Measurements from ENCODE around the gene DOHH. TPM values are rescaled to one million over a fixed set of nuclear protein-coding genes. Genes with fewer than 3 reads are reported as not detected.
A peak's percentile ranks its signal among the peaks of the same experiment; 100 is the strongest.

Gene DOHH
- total RNA-seq, 1 experiment from 2014 or later = 24.9 TPM

DNA sequence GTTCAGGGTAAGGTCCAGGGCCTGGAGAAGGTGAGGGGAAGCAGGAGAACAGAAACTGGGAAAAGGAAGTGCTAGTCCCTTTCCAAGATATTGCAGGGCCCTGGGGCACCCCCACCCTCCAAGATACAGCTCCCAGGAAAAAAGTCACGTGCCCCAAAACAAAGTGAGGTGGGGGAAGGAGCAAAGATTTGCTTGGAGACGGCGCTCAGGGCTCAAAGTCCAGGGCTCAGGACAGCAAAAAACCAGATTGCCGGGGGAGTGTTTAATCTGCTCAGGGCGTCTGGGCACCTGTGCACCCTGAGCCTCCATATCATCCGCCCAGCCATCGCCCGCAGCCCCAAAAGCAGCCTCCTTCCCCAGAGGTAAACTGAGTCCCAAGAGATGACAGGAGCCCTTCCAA is 26.5 kb downstream of the DOHH start:
- Histone ChIP-seq H3K36me3 (ENCODE audit: control insufficient read depth, insufficient read depth, low read length) (no peaks in the 10 kb centered on the region), H3K9me3 (ENCODE audit: control insufficient read depth, insufficient read depth, low read depth, low read length) (no peaks in the 10 kb centered on the region), H3K4me3 (ENCODE audit: low read depth in 2 of 2, low read length in 2 of 2) (no peak overlapping the region), H3K27me3 (ENCODE audit: control insufficient read depth, insufficient read depth, low read length) (no peaks in the 10 kb centered on the region), H3K27ac (ENCODE audit: low read length) (no peak overlapping the region), H3K4me1 (ENCODE audit: control insufficient read depth, insufficient read depth, low read length) (no peaks in the 10 kb centered on the region)
- intact Hi-C loops (cut with micrococcal nuclease; ENCODE audit: unreplicated experiment) (no loop called here), in situ Hi-C loops (cut with HindIII; ENCODE audit: low pct_unique_long_range_greater_than_20kb, low sequenced_read_pairs) (no loop called here)
- BruUV-seq (replicated peaks) = no TSS peak
- ChIA-PET POLR2A (no interaction called here), CTCF (no interaction called here)
- TF ChIP-seq POLR2AphosphoS5 (IDR thresholded peaks at IDR 0.05; ENCODE audit: low read depth, low read length) (no peak), SIN3A (IDR thresholded peaks at IDR 0.05; ENCODE audit: borderline replicate concordance, insufficient read depth, low read depth, low read length) (no peak), TCF7L2 (IDR thresholded peaks at IDR 0.05; ENCODE audit: low read depth, low read length) (no peak)
- TF ChIP-seq, protein P1, sequence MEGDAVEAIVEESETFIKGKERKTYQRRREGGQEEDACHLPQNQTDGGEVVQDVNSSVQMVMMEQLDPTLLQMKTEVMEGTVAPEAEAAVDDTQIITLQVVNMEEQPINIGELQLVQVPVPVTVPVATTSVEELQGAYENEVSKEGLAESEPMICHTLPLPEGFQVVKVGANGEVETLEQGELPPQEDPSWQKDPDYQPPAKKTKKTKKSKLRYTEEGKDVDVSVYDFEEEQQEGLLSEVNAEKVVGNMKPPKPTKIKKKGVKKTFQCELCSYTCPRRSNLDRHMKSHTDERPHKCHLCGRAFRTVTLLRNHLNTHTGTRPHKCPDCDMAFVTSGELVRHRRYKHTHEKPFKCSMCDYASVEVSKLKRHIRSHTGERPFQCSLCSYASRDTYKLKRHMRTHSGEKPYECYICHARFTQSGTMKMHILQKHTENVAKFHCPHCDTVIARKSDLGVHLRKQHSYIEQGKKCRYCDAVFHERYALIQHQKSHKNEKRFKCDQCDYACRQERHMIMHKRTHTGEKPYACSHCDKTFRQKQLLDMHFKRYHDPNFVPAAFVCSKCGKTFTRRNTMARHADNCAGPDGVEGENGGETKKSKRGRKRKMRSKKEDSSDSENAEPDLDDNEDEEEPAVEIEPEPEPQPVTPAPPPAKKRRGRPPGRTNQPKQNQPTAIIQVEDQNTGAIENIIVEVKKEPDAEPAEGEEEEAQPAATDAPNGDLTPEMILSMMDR (IDR thresholded peaks at IDR 0.05) = no peak
- TF ChIP-seq, protein P2, sequence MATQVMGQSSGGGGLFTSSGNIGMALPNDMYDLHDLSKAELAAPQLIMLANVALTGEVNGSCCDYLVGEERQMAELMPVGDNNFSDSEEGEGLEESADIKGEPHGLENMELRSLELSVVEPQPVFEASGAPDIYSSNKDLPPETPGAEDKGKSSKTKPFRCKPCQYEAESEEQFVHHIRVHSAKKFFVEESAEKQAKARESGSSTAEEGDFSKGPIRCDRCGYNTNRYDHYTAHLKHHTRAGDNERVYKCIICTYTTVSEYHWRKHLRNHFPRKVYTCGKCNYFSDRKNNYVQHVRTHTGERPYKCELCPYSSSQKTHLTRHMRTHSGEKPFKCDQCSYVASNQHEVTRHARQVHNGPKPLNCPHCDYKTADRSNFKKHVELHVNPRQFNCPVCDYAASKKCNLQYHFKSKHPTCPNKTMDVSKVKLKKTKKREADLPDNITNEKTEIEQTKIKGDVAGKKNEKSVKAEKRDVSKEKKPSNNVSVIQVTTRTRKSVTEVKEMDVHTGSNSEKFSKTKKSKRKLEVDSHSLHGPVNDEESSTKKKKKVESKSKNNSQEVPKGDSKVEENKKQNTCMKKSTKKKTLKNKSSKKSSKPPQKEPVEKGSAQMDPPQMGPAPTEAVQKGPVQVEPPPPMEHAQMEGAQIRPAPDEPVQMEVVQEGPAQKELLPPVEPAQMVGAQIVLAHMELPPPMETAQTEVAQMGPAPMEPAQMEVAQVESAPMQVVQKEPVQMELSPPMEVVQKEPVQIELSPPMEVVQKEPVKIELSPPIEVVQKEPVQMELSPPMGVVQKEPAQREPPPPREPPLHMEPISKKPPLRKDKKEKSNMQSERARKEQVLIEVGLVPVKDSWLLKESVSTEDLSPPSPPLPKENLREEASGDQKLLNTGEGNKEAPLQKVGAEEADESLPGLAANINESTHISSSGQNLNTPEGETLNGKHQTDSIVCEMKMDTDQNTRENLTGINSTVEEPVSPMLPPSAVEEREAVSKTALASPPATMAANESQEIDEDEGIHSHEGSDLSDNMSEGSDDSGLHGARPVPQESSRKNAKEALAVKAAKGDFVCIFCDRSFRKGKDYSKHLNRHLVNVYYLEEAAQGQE (IDR thresholded peaks at IDR 0.05; ENCODE audit: insufficient read depth in 1 of 2, low read depth in 2 of 2, low read length in 1 of 2) = no peak
- no peak for ATAC-seq
- DNase-seq (ENCODE audit: low read depth, low spot score) = no peak

DNA sequence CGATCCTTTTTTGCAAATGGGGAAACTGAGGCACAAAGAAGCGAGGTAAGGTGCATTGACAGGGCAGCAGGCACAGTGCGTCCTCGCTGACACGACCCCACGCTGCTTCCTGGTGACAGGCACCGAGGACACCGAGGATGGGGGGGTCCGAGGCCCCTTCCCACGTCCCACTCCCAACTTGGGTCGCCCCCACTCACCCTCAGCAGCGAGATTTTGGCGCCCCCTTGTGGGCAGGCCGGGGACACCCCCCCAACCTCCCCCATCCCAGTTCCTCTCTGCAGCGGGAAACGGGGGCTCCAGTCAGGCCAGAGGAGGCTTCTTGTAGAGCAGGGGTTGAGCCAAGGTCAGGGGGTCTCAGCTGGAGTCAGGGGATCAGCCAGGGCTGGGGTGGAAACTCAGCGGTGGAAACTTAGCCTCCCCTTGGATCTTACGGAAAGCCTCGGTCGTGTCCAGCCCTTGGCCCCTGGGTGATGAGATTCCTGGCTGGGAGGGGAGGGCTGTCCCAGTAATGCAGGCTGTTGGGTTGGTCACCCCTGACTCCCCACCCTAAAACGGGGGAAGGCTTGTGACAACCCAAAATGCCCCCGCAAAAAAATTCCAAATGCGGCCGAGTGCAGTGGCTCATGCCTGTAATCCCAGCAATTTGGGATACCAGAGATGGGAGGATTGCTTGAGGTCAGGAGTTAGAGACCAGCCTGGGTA is 28.4 kb downstream of the DOHH start:
- BruUV-seq (replicated peaks) = no TSS peak
- H3K9me3 ChIP-seq (ENCODE audit: control insufficient read depth, insufficient read depth, low read depth, low read length) = no peaks in the 10 kb centered on the region
- in situ Hi-C loops (cut with HindIII; ENCODE audit: low pct_unique_long_range_greater_than_20kb, low sequenced_read_pairs) (no loop called here), intact Hi-C loops (cut with micrococcal nuclease; ENCODE audit: unreplicated experiment) (loop anchor here (2.0 kb wide), 1 partner anchor 145 kb away; no protein-coding TSS in a partner anchor)
- no peak for DNase-seq (ENCODE audit: low read depth, low spot score)
- ATAC-seq = peak; percentile 40; the same call in 1 of the 2 replicates
- H3K4me1 ChIP-seq (ENCODE audit: control insufficient read depth, insufficient read depth, low read length) = no peaks in the 10 kb centered on the region
- no peak overlapping the region for H3K27ac ChIP-seq (ENCODE audit: low read length)
- POLR2A ChIA-PET = no interaction called here
- no peak overlapping the region for H3K4me3 ChIP-seq (ENCODE audit: low read depth in 2 of 2, low read length in 2 of 2)
- CTCF ChIA-PET = interaction anchor here (0.7 kb wide), 1 partner anchor 32 kb away, joined by 6 read pairs; no protein-coding TSS in a partner anchor
- H3K27me3 ChIP-seq (ENCODE audit: control insufficient read depth, insufficient read depth, low read length) = no peaks in the 10 kb centered on the region
- H3K36me3 ChIP-seq (ENCODE audit: control insufficient read depth, insufficient read depth, low read length) = no peaks in the 10 kb centered on the region
- TF ChIP-seq SIN3A (IDR thresholded peaks at IDR 0.05; ENCODE audit: borderline replicate concordance, insufficient read depth, low read depth, low read length) (no peak), TCF7L2 (IDR thresholded peaks at IDR 0.05; ENCODE audit: low read depth, low read length) (no peak), POLR2AphosphoS5 (IDR thresholded peaks at IDR 0.05; ENCODE audit: low read depth, low read length) (no peak)
- TF ChIP-seq, protein P2 (IDR thresholded peaks at IDR 0.05; ENCODE audit: insufficient read depth in 1 of 2, low read depth in 2 of 2, low read length in 1 of 2) = no peak
- TF ChIP-seq, protein P1 (IDR thresholded peaks at IDR 0.05) = peak; percentile 90

Measured in Panc1 (cell line).